ENCODE measurements around the gene CEP57L1. TPM values are rescaled to one million over a fixed set of nuclear protein-coding genes. Genes with fewer than 3 reads are reported as not detected.

The CEP57L1 gene
- total RNA-seq, 4 donors from 2014 or later: 10.3 to 18.8 (median 13.8) TPM

DNA sequence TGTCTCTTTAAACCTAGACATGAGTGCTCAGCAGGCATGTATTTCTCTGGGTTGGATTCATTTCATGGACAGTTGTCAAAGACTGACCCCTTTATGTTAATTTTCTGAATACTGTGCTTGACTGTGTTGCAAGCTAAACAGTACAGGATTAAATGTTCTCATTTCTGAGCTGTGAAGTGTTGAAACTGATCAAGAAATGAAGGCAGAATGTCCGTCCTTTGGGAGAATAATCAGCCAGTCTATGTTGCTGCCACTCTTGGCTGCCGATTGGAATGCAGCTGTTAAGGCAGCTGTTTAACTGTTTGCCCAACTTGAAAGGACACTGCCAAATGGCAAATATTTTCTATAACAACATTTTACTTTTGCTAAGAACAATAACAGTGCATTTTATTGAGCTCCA, 87.3 kb downstream of the CEP57L1 start:
- 15% methylated on average over 2 of the region's 2 CpGs for WGBS
- H3K9me3 ChIP-seq: no peaks in the 10 kb centered on the region
- H3K4me3 ChIP-seq: no peak overlapping the region
- no peak for DNase-seq (ENCODE audit: low spot score in 2 of 2)
- H3K4me1 ChIP-seq: peaks cover 8% of the 10 kb centered on the region
- H3K27me3 ChIP-seq: no peaks in the 10 kb centered on the region
- H3K27ac ChIP-seq: no peak overlapping the region
- H3K36me3 ChIP-seq: no peaks in the 10 kb centered on the region
- TF ChIP-seq EP300 (IDR thresholded peaks at IDR 0.05) (no peak), POLR2AphosphoS5 (IDR thresholded peaks at IDR 0.05) (no peak), POLR2A (IDR thresholded peaks at IDR 0.05) (no peak)
- TF ChIP-seq, protein P1, sequence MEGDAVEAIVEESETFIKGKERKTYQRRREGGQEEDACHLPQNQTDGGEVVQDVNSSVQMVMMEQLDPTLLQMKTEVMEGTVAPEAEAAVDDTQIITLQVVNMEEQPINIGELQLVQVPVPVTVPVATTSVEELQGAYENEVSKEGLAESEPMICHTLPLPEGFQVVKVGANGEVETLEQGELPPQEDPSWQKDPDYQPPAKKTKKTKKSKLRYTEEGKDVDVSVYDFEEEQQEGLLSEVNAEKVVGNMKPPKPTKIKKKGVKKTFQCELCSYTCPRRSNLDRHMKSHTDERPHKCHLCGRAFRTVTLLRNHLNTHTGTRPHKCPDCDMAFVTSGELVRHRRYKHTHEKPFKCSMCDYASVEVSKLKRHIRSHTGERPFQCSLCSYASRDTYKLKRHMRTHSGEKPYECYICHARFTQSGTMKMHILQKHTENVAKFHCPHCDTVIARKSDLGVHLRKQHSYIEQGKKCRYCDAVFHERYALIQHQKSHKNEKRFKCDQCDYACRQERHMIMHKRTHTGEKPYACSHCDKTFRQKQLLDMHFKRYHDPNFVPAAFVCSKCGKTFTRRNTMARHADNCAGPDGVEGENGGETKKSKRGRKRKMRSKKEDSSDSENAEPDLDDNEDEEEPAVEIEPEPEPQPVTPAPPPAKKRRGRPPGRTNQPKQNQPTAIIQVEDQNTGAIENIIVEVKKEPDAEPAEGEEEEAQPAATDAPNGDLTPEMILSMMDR (IDR thresholded peaks at IDR 0.05): no peak

DNA sequence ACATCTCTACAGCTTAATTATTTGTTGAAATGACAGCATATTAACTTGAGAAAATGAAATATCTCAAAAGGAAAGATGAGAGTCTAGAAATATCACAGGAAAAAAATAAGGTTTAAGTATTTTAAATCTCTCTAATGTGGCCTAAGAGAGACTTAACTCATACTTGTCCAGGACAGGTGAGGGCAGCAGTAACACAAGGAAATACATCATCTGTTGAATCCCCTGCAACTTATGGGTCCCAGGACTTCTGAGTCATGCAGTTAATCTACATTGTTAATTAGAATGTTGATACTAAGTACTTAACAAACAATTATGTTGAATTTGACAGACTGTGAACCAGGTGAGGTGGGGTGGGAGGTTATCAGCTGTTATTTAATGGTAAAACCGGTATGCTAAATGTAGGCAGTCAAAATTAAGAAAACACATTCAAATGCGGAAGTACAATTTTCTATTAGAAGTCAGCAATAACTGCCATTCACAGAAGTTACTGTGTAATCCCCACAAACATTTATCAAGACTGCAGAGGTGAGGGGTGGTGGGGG, 87.9 kb downstream of the CEP57L1 start:
- WGBS: 12% methylated on average over 2 of the region's 2 CpGs

DNA sequence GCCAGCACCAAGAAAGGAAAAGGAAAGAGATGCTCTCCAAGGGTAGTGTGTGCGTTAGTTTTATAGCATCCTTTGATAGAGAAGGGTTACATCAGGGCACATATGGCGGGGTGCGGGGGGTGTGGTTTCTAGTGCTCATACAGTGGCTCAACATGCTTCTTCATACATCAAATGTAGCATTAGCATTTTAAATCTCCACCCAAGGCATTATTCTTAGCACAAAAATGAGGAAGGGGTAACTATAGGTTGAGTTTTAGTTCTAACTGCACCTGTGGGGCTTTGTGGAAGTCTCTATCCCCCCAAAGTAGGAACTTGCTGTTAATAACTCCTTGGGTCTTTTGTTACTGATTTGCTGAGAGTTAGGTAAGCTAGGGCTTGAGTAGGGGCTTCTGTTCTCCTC, 89.3 kb downstream of the CEP57L1 start:
- no peaks in the 10 kb centered on the region for H3K9me3 ChIP-seq
- no peaks in the 10 kb centered on the region for H3K36me3 ChIP-seq
- 61% methylated on average over 3 of the region's 3 CpGs for WGBS
- no peak for DNase-seq (ENCODE audit: low spot score in 2 of 2)
- no peaks in the 10 kb centered on the region for H3K27me3 ChIP-seq
- H3K27ac ChIP-seq: no peak overlapping the region
- no peak for TF ChIP-seq EP300 (IDR thresholded peaks at IDR 0.05)
- no peak for TF ChIP-seq POLR2AphosphoS5 (IDR thresholded peaks at IDR 0.05)
- TF ChIP-seq, protein P1 (IDR thresholded peaks at IDR 0.05): no peak
- no peak for TF ChIP-seq POLR2A (IDR thresholded peaks at IDR 0.05)
- peaks cover 11% of the 10 kb centered on the region for H3K4me1 ChIP-seq
- H3K4me3 ChIP-seq: no peak overlapping the region

More for the DNA sequence above, 87.9 kb downstream of the CEP57L1 start:
- Histone ChIP-seq H3K4me1 (peaks cover 11% of the 10 kb centered on the region), H3K4me3 (no peak overlapping the region), H3K27me3 (no peaks in the 10 kb centered on the region), H3K27ac (no peak overlapping the region), H3K9me3 (no peaks in the 10 kb centered on the region), H3K36me3 (no peaks in the 10 kb centered on the region)
- no peak for DNase-seq (ENCODE audit: low spot score in 2 of 2)
- no peak for TF ChIP-seq POLR2AphosphoS5 (IDR thresholded peaks at IDR 0.05)
- TF ChIP-seq POLR2A (IDR thresholded peaks at IDR 0.05): no peak
- TF ChIP-seq, protein P1 (IDR thresholded peaks at IDR 0.05): no peak
- no peak for TF ChIP-seq EP300 (IDR thresholded peaks at IDR 0.05)

DNA sequence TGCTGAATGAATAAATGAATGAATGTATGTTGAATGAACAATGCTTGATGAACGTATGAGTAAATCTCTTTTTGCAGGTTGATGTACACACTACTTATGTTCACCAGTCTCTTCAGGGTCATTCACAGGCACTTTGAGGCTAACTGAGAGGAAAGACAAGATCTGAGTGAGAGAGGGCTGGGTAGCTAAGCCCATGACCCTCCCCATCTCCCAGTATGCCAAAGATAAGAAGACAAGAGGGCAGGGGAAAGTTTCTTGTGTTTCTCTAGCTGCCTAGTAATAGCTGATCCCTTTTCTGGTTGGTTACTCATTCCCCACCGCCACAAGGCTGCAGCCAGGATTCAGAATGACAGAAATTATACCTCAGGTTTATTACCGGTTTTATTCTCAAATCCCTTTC, 90.7 kb downstream of the CEP57L1 start:
- H3K4me3 ChIP-seq: no peak overlapping the region
- peaks cover 11% of the 10 kb centered on the region for H3K4me1 ChIP-seq
- no peaks in the 10 kb centered on the region for H3K27me3 ChIP-seq
- no peaks in the 10 kb centered on the region for H3K36me3 ChIP-seq
- no peak overlapping the region for H3K27ac ChIP-seq
- WGBS: 65% methylated on average over 3 of the region's 3 CpGs
- H3K9me3 ChIP-seq: no peaks in the 10 kb centered on the region
- no peak for DNase-seq (ENCODE audit: low spot score in 2 of 2)
- TF ChIP-seq, protein P1 (IDR thresholded peaks at IDR 0.05): no peak
- TF ChIP-seq POLR2AphosphoS5 (IDR thresholded peaks at IDR 0.05) (no peak), EP300 (IDR thresholded peaks at IDR 0.05) (no peak), POLR2A (IDR thresholded peaks at IDR 0.05) (no peak)

DNA sequence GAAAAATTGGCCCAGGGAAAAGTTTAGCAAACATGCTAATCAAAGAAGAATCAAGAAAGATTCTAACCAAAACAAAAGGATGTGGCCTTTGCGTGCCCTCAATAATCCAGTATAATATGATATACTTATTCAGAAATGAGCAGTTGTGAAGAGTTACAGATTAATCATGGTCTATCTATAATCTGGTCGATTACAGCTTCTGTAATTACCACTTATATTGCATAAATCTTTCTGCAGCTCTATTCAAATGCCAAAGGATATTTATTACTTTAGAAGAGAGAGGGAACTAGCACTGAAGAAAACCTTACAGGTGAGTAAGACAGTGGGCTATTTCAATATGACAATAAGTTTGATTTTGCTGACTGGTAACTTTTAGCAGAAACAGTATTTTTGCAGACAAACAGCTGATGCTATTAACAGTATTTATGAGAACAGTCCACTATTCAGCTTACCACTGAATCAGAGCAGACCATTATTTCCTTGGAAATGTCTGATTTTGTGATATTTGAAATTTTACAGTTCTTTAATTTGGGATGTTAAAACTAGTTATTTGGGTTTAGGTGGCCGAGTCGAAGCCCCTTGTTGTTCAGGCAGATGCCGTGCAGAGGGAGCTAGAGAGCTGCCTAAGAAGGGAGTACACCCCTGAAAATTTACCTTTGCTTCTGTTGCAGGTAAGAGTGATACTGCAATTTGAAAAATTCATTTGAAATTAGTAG, 92.2 kb downstream of the CEP57L1 start:
- Histone ChIP-seq H3K27me3 (no peaks in the 10 kb centered on the region), H3K9me3 (peaks cover 3% of the 10 kb centered on the region), H3K4me3 (no peak overlapping the region), H3K36me3 (no peaks in the 10 kb centered on the region), H3K27ac (no peak overlapping the region), H3K4me1 (peaks cover 7% of the 10 kb centered on the region)
- no peak for TF ChIP-seq POLR2AphosphoS5 (IDR thresholded peaks at IDR 0.05)
- TF ChIP-seq, protein P1 (IDR thresholded peaks at IDR 0.05): peak; percentile 80 to 84
- WGBS: 27% methylated on average over 5 of the region's 5 CpGs
- no peak for DNase-seq (ENCODE audit: low spot score in 2 of 2)

All from suprapubic skin (tissue), 4 donors.